ENCODE measurements around the gene SLC16A14.
A peak's percentile ranks its signal among the peaks of the same experiment; 100 is the strongest.

- TF ChIP-seq EZH2 (IDR thresholded peaks at IDR 0.05; ENCODE audit: borderline replicate concordance, insufficient read depth, low read length, poor library complexity, severe bottlenecking), result no peak
- TF ChIP-seq CTCF (IDR thresholded peaks at IDR 0.05; ENCODE audit: poor library complexity, severe bottlenecking), result peak; percentile 72
These were observed at the start of gene SLC16A14 for GRCh38 chr2:230068651-230069055.
